ENCODE data around the gene RBP2.

DNA sequence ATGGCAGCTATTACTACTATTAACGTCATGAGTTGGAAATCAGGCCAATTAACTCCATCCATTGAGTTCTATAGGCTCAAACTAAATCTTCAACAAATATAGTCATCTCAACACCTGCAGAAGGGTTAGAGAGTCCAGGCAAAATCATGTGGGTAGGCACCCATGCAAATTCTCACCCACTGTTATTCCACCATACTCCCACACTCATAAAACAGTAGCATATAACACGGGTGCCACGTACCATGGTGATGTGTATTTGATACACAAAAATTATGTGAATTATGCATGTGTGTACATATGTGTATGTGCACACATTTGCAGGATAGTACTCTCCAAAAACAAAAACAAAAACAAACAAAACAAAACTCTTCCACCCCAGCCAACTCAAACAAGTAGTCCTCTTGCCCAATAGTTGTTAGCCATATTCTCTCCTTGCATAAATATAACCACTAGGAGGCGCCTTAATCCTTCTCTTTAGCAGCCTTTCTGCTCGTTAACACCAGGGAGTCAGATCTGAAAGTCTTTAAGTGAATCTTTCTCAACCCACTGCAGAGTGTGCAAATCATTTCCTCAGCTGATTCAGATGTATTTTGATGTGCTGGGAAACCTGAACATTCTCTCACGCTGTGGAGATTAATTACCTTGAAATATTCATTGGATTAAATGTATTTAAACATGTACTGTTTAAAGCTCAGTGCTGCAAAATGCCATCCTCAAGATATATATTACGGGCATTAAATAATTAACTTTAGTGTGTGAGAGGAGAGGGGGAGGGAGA lies 48.8 kb downstream of the RBP2 start:
- TF ChIP-seq, protein P1, sequence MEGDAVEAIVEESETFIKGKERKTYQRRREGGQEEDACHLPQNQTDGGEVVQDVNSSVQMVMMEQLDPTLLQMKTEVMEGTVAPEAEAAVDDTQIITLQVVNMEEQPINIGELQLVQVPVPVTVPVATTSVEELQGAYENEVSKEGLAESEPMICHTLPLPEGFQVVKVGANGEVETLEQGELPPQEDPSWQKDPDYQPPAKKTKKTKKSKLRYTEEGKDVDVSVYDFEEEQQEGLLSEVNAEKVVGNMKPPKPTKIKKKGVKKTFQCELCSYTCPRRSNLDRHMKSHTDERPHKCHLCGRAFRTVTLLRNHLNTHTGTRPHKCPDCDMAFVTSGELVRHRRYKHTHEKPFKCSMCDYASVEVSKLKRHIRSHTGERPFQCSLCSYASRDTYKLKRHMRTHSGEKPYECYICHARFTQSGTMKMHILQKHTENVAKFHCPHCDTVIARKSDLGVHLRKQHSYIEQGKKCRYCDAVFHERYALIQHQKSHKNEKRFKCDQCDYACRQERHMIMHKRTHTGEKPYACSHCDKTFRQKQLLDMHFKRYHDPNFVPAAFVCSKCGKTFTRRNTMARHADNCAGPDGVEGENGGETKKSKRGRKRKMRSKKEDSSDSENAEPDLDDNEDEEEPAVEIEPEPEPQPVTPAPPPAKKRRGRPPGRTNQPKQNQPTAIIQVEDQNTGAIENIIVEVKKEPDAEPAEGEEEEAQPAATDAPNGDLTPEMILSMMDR (IDR thresholded peaks at IDR 0.05; ENCODE audit: extremely low read depth in 1 of 2, insufficient read depth in 1 of 2, low read depth in 1 of 2, low read length in 2 of 2) = peak; percentile 51 to 64
- TF ChIP-seq POLR2A (IDR thresholded peaks at IDR 0.05; ENCODE audit: low read depth, low read length) (no peak), EZH2 (IDR thresholded peaks at IDR 0.05; ENCODE audit: borderline replicate concordance, low read depth, low read length, severe bottlenecking) (no peak), POLR2AphosphoS5 (IDR thresholded peaks at IDR 0.05; ENCODE audit: insufficient read depth, low read depth, low read length) (no peak), JUN (IDR thresholded peaks at IDR 0.05; ENCODE audit: borderline replicate concordance, insufficient read depth, insufficient read length, low read depth) (no peak), MYC (IDR thresholded peaks at IDR 0.05; ENCODE audit: low read depth, low read length) (no peak), FOS (IDR thresholded peaks at IDR 0.05; ENCODE audit: borderline replicate concordance, insufficient read depth, low read length) (no peak)
- TF ChIP-seq, protein P2, sequence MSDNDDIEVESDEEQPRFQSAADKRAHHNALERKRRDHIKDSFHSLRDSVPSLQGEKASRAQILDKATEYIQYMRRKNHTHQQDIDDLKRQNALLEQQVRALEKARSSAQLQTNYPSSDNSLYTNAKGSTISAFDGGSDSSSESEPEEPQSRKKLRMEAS (IDR thresholded peaks at IDR 0.05; ENCODE audit: insufficient read depth, insufficient read length) = no peak
